ENCODE measurements around the gene GALNT9. TPM values are rescaled to one million over a fixed set of nuclear protein-coding genes. Genes with fewer than 3 reads are reported as not detected.

GALNT9 gene
- total RNA-seq, 1 experiment from 2014 or later, result 0.44 TPM

- Histone ChIP-seq H3K27me3 (ENCODE audit: low read length) (peaks cover 45% of the 10 kb centered on the region), H2AFZ (ENCODE audit: low read length) (no peak overlapping the region), H3K9me3 (ENCODE audit: low read length) (peaks cover 10% of the 10 kb centered on the region; the same call in 1 of the 2 replicates), H3K79me2 (ENCODE audit: low read length) (no peaks in the 10 kb centered on the region), H3F3A (ENCODE audit: low read length, unreplicated experiment) (no peaks in the 10 kb centered on the region), H3K4me2 (ENCODE audit: low read length) (no peak overlapping the region), H3K4me3 (ENCODE audit: low read length) (no peak overlapping the region), H3K36me3 (ENCODE audit: low read depth, low read length) (no peaks in the 10 kb centered on the region), H3K9ac (ENCODE audit: low read length) (no peak overlapping the region), H3K4me1 (ENCODE audit: insufficient read depth, low read length) (no peaks in the 10 kb centered on the region), H3K27ac (ENCODE audit: low read length) (no peak overlapping the region), H4K20me1 (ENCODE audit: low read length) (no peaks in the 10 kb centered on the region), H3K9me2 (replicated peaks; ENCODE audit: low read length) (no peaks in the 10 kb centered on the region)
- TF ChIP-seq EZH2 (IDR thresholded peaks at IDR 0.05; ENCODE audit: low read length, unreplicated experiment) (no peak), EZH2phosphoT487 (IDR thresholded peaks at IDR 0.05; ENCODE audit: borderline replicate concordance, low read length) (no peak), CTCF (conservative IDR thresholded peaks at IDR 0.05; ENCODE audit: low read depth, low read length) (no peak)
- intact Hi-C loops (cut with micrococcal nuclease), result no loop called here
- CTCF ChIA-PET, result no interaction called here
- POLR2A ChIA-PET (ENCODE audit: unreplicated experiment), result no interaction called here
- DNase-seq (no peak), ATAC-seq (no peak)
- BruUV-seq (replicated peaks), result no TSS peak
Observed at GRCh38 chr12:132308853-132309595, 20.4 kb downstream of the GALNT9 start.

- H3K4me1 ChIP-seq (ENCODE audit: insufficient read depth, low read length), result no peaks in the 10 kb centered on the region
- ChIA-PET CTCF (no interaction called here), POLR2A (ENCODE audit: unreplicated experiment) (no interaction called here)
- no peak overlapping the region for H3K4me2 ChIP-seq (ENCODE audit: low read length)
- H3K4me3 ChIP-seq (ENCODE audit: low read length), result no peak overlapping the region
- H3K79me2 ChIP-seq (ENCODE audit: low read length), result no peaks in the 10 kb centered on the region
- no peaks in the 10 kb centered on the region for H3K9me2 ChIP-seq (replicated peaks; ENCODE audit: low read length)
- no peak overlapping the region for H3K27ac ChIP-seq (ENCODE audit: low read length)
- no peaks in the 10 kb centered on the region for H4K20me1 ChIP-seq (ENCODE audit: low read length)
- intact Hi-C loops (cut with micrococcal nuclease), result no loop called here
- peaks cover 45% of the 10 kb centered on the region for H3K27me3 ChIP-seq (ENCODE audit: low read length)
- H3K9me3 ChIP-seq (ENCODE audit: low read length), result peaks cover 10% of the 10 kb centered on the region; the same call in 1 of the 2 replicates
- no peaks in the 10 kb centered on the region for H3K36me3 ChIP-seq (ENCODE audit: low read depth, low read length)
- H3K9ac ChIP-seq (ENCODE audit: low read length), result no peak overlapping the region
- TF ChIP-seq EZH2 (IDR thresholded peaks at IDR 0.05; ENCODE audit: low read length, unreplicated experiment), result no peak
- TF ChIP-seq EZH2phosphoT487 (IDR thresholded peaks at IDR 0.05; ENCODE audit: borderline replicate concordance, low read length), result no peak
- no peak for TF ChIP-seq CTCF (conservative IDR thresholded peaks at IDR 0.05; ENCODE audit: low read depth, low read length)
- no peaks in the 10 kb centered on the region for H3F3A ChIP-seq (ENCODE audit: low read length, unreplicated experiment)
- ATAC-seq (no peak), DNase-seq (no peak)
- no peak overlapping the region for H2AFZ ChIP-seq (ENCODE audit: low read length)
- BruUV-seq (replicated peaks), result no TSS peak
Observed at GRCh38 chr12:132307976-132308852, 21.2 kb downstream of the GALNT9 start.

GRCh38 chr12:132306885-132307191 lies 22.6 kb downstream of the GALNT9 start:
- no peak overlapping the region for H3K9ac ChIP-seq (ENCODE audit: low read length)
- intact Hi-C loops (cut with micrococcal nuclease), result no loop called here
- no peak overlapping the region for H3K4me3 ChIP-seq (ENCODE audit: low read length)
- peaks cover 45% of the 10 kb centered on the region for H3K27me3 ChIP-seq (ENCODE audit: low read length)
- H3K9me2 ChIP-seq (replicated peaks; ENCODE audit: low read length), result no peaks in the 10 kb centered on the region
- H3K79me2 ChIP-seq (ENCODE audit: low read length), result no peaks in the 10 kb centered on the region
- no peak for ATAC-seq
- no peak for DNase-seq
- no peaks in the 10 kb centered on the region for H3K36me3 ChIP-seq (ENCODE audit: low read depth, low read length)
- ChIA-PET POLR2A (ENCODE audit: unreplicated experiment) (no interaction called here), CTCF (no interaction called here)
- no peak overlapping the region for H3K27ac ChIP-seq (ENCODE audit: low read length)
- H3F3A ChIP-seq (ENCODE audit: low read length, unreplicated experiment), result no peaks in the 10 kb centered on the region
- H3K4me1 ChIP-seq (ENCODE audit: insufficient read depth, low read length), result no peaks in the 10 kb centered on the region
- no TSS peak for BruUV-seq (replicated peaks)
- peaks cover 8% of the 10 kb centered on the region; the same call in 1 of the 2 replicates for H3K9me3 ChIP-seq (ENCODE audit: low read length)
- H3K4me2 ChIP-seq (ENCODE audit: low read length), result no peak overlapping the region
- no peaks in the 10 kb centered on the region for H4K20me1 ChIP-seq (ENCODE audit: low read length)
- H2AFZ ChIP-seq (ENCODE audit: low read length), result no peak overlapping the region
- TF ChIP-seq CTCF (conservative IDR thresholded peaks at IDR 0.05; ENCODE audit: low read depth, low read length), result no peak
- no peak for TF ChIP-seq EZH2 (IDR thresholded peaks at IDR 0.05; ENCODE audit: low read length, unreplicated experiment)
- TF ChIP-seq EZH2phosphoT487 (IDR thresholded peaks at IDR 0.05; ENCODE audit: borderline replicate concordance, low read length), result no peak
